ENCODE measurements around the gene DKK2. TPM values are rescaled to one million over a fixed set of nuclear protein-coding genes. Genes with fewer than 3 reads are reported as not detected.

Gene DKK2
- total RNA-seq, 2 donors from 2014 or later: 0.27 to 2.2 TPM

- Histone ChIP-seq H3K27me3 (replicated peaks; ENCODE audit: insufficient read depth) (no peaks in the 10 kb centered on the region), H3K27ac (no peak overlapping the region)
- ATAC-seq (ENCODE audit: insufficient number of reproducible peaks, low FRiP score, low read depth): no peak
Observed at GRCh38 chr4:106898621-106899230, 137.4 kb downstream of the DKK2 start.

GRCh38 chr4:106893903-106894302 is 142.2 kb downstream of the DKK2 start:
- DNase-seq (ENCODE audit: low spot score): no peak

More at GRCh38 chr4:106898621-106899230, 137.4 kb downstream of the DKK2 start:
- peak; percentile 52 for TF ChIP-seq CTCF (IDR thresholded peaks at IDR 0.05)
- Histone ChIP-seq H3K36me3 (no peaks in the 10 kb centered on the region), H3K9me3 (no peaks in the 10 kb centered on the region), H3K4me1 (ENCODE audit: control insufficient read depth in 1 of 2, low read depth in 2 of 2) (no peaks in the 10 kb centered on the region), H3K4me3 (no peak overlapping the region)
- no peak for DNase-seq (ENCODE audit: low spot score)

GRCh38 chr4:106893395-106893881 is 142.7 kb downstream of the DKK2 start:
- Histone ChIP-seq H3K4me1 (ENCODE audit: control insufficient read depth in 1 of 2, low read depth in 2 of 2) (no peaks in the 10 kb centered on the region), H3K4me3 (no peak overlapping the region), H3K27ac (no peak overlapping the region), H3K9me3 (no peaks in the 10 kb centered on the region), H3K36me3 (no peaks in the 10 kb centered on the region), H3K27me3 (replicated peaks; ENCODE audit: insufficient read depth) (no peaks in the 10 kb centered on the region)
- ATAC-seq (ENCODE audit: insufficient number of reproducible peaks, low FRiP score, low read depth): no peak
- DNase-seq (ENCODE audit: low spot score): no peak
- no peak for TF ChIP-seq CTCF (IDR thresholded peaks at IDR 0.05)

More at GRCh38 chr4:106893903-106894302, 142.2 kb downstream of the DKK2 start:
- H3K4me3 ChIP-seq: no peak overlapping the region
- H3K27me3 ChIP-seq (replicated peaks; ENCODE audit: insufficient read depth): no peaks in the 10 kb centered on the region
- ATAC-seq (ENCODE audit: insufficient number of reproducible peaks, low FRiP score, low read depth): no peak
- H3K27ac ChIP-seq: no peak overlapping the region
- H3K4me1 ChIP-seq (ENCODE audit: control insufficient read depth in 1 of 2, low read depth in 2 of 2): no peaks in the 10 kb centered on the region
- no peaks in the 10 kb centered on the region for H3K36me3 ChIP-seq
- TF ChIP-seq CTCF (IDR thresholded peaks at IDR 0.05): no peak
- no peaks in the 10 kb centered on the region for H3K9me3 ChIP-seq

- ATAC-seq (ENCODE audit: insufficient number of reproducible peaks, low FRiP score, low read depth) (no peak), DNase-seq (ENCODE audit: low spot score) (no peak)
- H3K27me3 ChIP-seq (replicated peaks; ENCODE audit: insufficient read depth): no peaks in the 10 kb centered on the region
- H3K9me3 ChIP-seq: no peaks in the 10 kb centered on the region
- no peaks in the 10 kb centered on the region for H3K4me1 ChIP-seq (ENCODE audit: control insufficient read depth in 1 of 2, low read depth in 2 of 2)
- no peak overlapping the region for H3K4me3 ChIP-seq
- H3K36me3 ChIP-seq: no peaks in the 10 kb centered on the region
- H3K27ac ChIP-seq: no peak overlapping the region
- TF ChIP-seq CTCF (IDR thresholded peaks at IDR 0.05): no peak
Observed at GRCh38 chr4:106892786-106893185, 143.3 kb downstream of the DKK2 start.

- Histone ChIP-seq H3K4me3 (no peak overlapping the region), H3K4me1 (ENCODE audit: control insufficient read depth in 1 of 2, low read depth in 2 of 2) (no peaks in the 10 kb centered on the region), H3K36me3 (no peaks in the 10 kb centered on the region), H3K9me3 (no peaks in the 10 kb centered on the region), H3K27me3 (replicated peaks; ENCODE audit: insufficient read depth) (no peaks in the 10 kb centered on the region), H3K27ac (no peak overlapping the region)
- DNase-seq (ENCODE audit: low spot score) (no peak), ATAC-seq (ENCODE audit: insufficient number of reproducible peaks, low FRiP score, low read depth) (no peak)
- no peak for TF ChIP-seq CTCF (IDR thresholded peaks at IDR 0.05)
Observed at GRCh38 chr4:106875340-106875739, 160.8 kb downstream of the DKK2 start.
